GDM1 (cell line): ENCODE data around the gene TRMU.

Source experiments
- DNase-seq: peaks from one replicate; lab custom pipeline; 2025; lab: John Stamatoyannopoulos, UW

The TRMU gene

GRCh38 chr22:46336119-46337078 lies 885 bp downstream of the TRMU start:
- DNase-seq, result no peak

DNA sequence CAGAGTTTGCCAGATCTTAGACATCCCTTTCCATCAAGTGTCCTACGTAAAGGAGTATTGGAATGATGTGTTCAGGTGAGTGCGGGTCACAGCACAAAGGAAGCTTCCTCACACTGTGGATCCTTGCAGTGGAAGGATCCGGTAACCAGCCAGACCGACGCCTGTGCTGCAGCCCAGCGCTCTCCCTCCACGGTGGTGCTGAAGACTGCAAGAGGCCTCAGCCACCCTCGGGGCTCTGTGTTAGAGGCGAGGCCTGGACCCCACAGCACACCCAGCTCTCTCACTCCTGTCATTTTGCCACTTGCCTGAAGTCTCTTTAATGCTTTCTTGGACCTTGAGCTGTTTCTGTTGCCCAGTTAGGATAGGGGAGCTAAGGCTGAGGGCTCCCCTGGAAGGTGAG lies 2.4 kb downstream of the TRMU start:
- DNase-seq, result no peak

GRCh38 chr22:46338636-46339035 lies 3.1 kb downstream of the TRMU start:
- DNase-seq, result no peak

DNA sequence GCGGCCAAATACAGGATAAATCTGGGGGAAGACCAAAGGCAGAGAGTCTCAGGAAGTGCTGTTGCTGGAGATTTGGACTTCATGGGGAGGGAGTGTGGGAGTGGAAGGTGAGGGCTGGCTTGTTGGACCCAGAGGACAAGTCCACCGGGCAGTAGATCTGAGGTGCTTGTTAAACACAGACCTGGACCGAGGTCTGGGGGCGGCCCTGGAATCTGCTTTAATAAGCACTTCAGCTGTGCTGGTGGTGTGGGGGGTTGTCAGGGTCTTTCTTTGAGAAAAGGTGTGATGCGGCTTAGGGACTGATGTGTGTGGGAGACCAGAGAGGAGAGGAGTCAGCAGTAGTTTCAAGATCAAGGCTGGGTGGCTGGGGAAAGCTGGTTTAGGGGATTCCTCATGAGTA lies 4.4 kb downstream of the TRMU start:
- DNase-seq, result no peak

DNA sequence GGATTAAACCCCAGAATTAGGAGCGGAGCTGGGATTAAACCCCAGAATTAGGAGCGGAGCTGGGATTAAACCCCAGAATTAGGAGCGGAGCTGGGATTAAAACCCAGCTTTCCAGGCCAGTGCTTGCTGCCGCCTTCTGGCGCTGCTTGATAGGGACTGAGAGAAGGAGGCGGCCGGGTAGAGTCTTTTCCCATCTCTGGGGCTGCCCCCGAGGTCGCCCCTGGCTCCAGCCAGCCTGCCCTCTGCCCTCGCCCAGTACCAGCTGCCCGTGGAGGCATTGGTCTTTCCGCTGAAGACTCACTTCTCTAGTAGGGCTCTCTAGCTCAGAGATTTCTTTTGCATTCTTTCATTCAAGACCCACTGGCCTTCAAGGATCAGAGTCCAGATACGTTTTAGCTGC lies 5.2 kb downstream of the TRMU start:
- no peak for DNase-seq

- no peak for DNase-seq
Measured at GRCh38 chr22:46346680-46347405, 11.3 kb downstream of the TRMU start.

DNA sequence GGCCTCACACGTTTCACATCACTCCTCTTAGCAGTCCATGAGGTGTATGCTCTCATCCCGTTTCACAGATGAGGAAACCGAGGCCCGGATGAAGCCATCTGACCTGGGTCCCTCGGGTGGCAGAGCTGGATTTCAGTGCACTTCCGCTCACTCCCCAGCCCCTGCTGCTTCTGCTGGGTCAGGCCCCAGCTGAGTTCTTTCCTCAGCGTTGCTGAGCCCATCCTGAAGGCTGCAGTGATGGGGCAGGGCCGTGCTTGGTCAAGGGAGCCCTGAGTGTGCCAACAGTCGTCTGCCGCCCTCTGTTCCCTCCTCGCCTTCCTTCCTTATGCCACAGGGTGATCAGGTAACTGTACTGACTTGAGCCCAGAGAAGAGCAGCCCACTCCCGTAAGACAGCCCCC lies 12.1 kb downstream of the TRMU start:
- DNase-seq, result no peak

GRCh38 chr22:46348099-46348695 lies 12.7 kb downstream of the TRMU start:
- DNase-seq, result no peak

- no peak for DNase-seq
Measured at GRCh38 chr22:46349238-46349637, 13.7 kb downstream of the TRMU start.

- no peak for DNase-seq
Measured at GRCh38 chr22:46349681-46350080, 14.2 kb downstream of the TRMU start.

GRCh38 chr22:46350121-46350520 lies 14.6 kb downstream of the TRMU start:
- no peak for DNase-seq

GRCh38 chr22:46350646-46351045 lies 15.1 kb downstream of the TRMU start:
- no peak for DNase-seq

DNA sequence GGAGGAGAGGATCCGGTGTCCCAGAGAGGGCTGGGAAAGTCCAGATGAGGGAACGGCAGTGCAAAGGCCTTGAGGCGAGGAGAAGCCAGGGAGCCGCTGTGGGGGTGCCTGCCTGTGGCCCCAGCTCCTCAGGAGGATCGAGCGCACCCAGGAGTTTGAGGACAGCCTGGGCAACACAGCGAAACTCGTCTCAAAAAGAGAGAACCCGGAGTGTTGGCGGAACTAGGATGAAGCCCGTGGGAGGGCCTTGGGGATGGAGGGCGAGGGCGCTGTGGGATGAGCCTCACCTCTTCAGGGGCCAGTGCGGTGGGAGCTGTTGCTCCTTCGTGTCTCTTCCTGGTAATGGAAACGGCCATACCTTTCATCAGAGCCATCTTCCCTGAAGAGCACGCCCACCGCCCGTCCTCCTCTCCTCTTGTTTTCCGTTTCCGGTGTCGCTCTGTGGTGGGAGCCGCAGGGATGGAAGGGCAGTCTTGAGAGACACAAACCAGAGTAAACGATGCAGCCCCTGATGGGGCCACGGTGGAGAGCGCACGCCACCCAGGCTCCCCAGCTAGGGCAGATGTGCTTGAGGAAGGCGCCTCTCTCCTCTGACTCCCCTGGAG lies 15.7 kb downstream of the TRMU start:
- DNase-seq, result no peak

- no peak for DNase-seq
Measured at GRCh38 chr22:46351767-46352166, 16.3 kb downstream of the TRMU start.

GRCh38 chr22:46352276-46352675 lies 16.8 kb downstream of the TRMU start:
- DNase-seq, result no peak

GRCh38 chr22:46352691-46353386 lies 17.3 kb downstream of the TRMU start:
- no peak for DNase-seq

- no peak for DNase-seq
Measured at GRCh38 chr22:46353483-46354105, 18.1 kb downstream of the TRMU start.

GRCh38 chr22:46354176-46354992 lies 18.9 kb downstream of the TRMU start:
- DNase-seq, result no peak

- no peak for DNase-seq
Measured at GRCh38 chr22:46354993-46355305, 19.4 kb downstream of the TRMU start.

GRCh38 chr22:46355369-46355995 lies 20.0 kb downstream of the TRMU start:
- peak; percentile 26 for DNase-seq
